ENCODE data around the gene NPAS3.

The NPAS3 gene

GRCh38 chr14:33103489-33103888 lies 164.8 kb downstream of the NPAS3 start:
- no peak for DNase-seq

GRCh38 chr14:33103966-33104365 lies 165.3 kb downstream of the NPAS3 start:
- Histone ChIP-seq H3K27me3 (replicated peaks) (no peaks in the 10 kb centered on the region), H3K27ac (no peak overlapping the region), H3K4me3 (ENCODE audit: low read depth, low read length) (no peak overlapping the region), H3K36me3 (replicated peaks) (no peaks in the 10 kb centered on the region)
- no peak for DNase-seq
- in situ Hi-C loops (cut with HindIII; ENCODE audit: low pct_ligation_motif_present, low sequenced_read_pairs), result no loop called here
- TF ChIP-seq CTCF (IDR thresholded peaks at IDR 0.05; ENCODE audit: low read depth, low read length, missing control alignments), result no peak

More at GRCh38 chr14:33103489-33103888, 164.8 kb downstream of the NPAS3 start:
- no peaks in the 10 kb centered on the region for H3K36me3 ChIP-seq (replicated peaks)
- no peak overlapping the region for H3K27ac ChIP-seq
- in situ Hi-C loops (cut with HindIII; ENCODE audit: low pct_ligation_motif_present, low sequenced_read_pairs), result no loop called here
- H3K27me3 ChIP-seq (replicated peaks), result no peaks in the 10 kb centered on the region
- H3K4me3 ChIP-seq (ENCODE audit: low read depth, low read length), result no peak overlapping the region
- TF ChIP-seq CTCF (IDR thresholded peaks at IDR 0.05; ENCODE audit: low read depth, low read length, missing control alignments), result no peak

- no peak for TF ChIP-seq CTCF (IDR thresholded peaks at IDR 0.05; ENCODE audit: low read depth, low read length, missing control alignments)
- Histone ChIP-seq H3K4me3 (ENCODE audit: low read depth, low read length) (no peak overlapping the region), H3K27ac (no peak overlapping the region), H3K27me3 (replicated peaks) (no peaks in the 10 kb centered on the region), H3K36me3 (replicated peaks) (no peaks in the 10 kb centered on the region)
- in situ Hi-C loops (cut with HindIII; ENCODE audit: low pct_ligation_motif_present, low sequenced_read_pairs), result no loop called here
- DNase-seq, result no peak
These were observed 172.2 kb downstream of the NPAS3 start for GRCh38 chr14:33110737-33111443.

GRCh38 chr14:33114331-33114730 lies 175.7 kb downstream of the NPAS3 start:
- TF ChIP-seq CTCF (IDR thresholded peaks at IDR 0.05; ENCODE audit: low read depth, low read length, missing control alignments), result no peak
- Histone ChIP-seq H3K4me3 (ENCODE audit: low read depth, low read length) (no peak overlapping the region), H3K27me3 (replicated peaks) (no peaks in the 10 kb centered on the region), H3K27ac (no peak overlapping the region), H3K36me3 (replicated peaks) (no peaks in the 10 kb centered on the region)
- in situ Hi-C loops (cut with HindIII; ENCODE audit: low pct_ligation_motif_present, low sequenced_read_pairs), result no loop called here
- no peak for DNase-seq

- TF ChIP-seq CTCF (IDR thresholded peaks at IDR 0.05; ENCODE audit: low read depth, low read length, missing control alignments), result no peak
- no peaks in the 10 kb centered on the region for H3K36me3 ChIP-seq (replicated peaks)
- DNase-seq, result no peak
- in situ Hi-C loops (cut with HindIII; ENCODE audit: low pct_ligation_motif_present, low sequenced_read_pairs), result no loop called here
- no peaks in the 10 kb centered on the region for H3K27me3 ChIP-seq (replicated peaks)
- H3K27ac ChIP-seq, result no peak overlapping the region
- H3K4me3 ChIP-seq (ENCODE audit: low read depth, low read length), result no peak overlapping the region
These were observed 180.0 kb downstream of the NPAS3 start for GRCh38 chr14:33118668-33119067.

- no peak for TF ChIP-seq CTCF (IDR thresholded peaks at IDR 0.05; ENCODE audit: low read depth, low read length, missing control alignments)
- H3K27ac ChIP-seq, result peak overlapping the region; percentile 13
- DNase-seq, result peak; percentile 64
- no peak overlapping the region for H3K4me3 ChIP-seq (ENCODE audit: low read depth, low read length)
- in situ Hi-C loops (cut with HindIII; ENCODE audit: low pct_ligation_motif_present, low sequenced_read_pairs), result no loop called here
- H3K36me3 ChIP-seq (replicated peaks), result no peaks in the 10 kb centered on the region
- H3K27me3 ChIP-seq (replicated peaks), result no peaks in the 10 kb centered on the region
These were observed 181.7 kb downstream of the NPAS3 start for GRCh38 chr14:33120341-33120740.
